ENCODE data around the gene WBP11. TPM values are rescaled to one million over a fixed set of nuclear protein-coding genes. Genes with fewer than 3 reads are reported as not detected.

WBP11 gene
- total and polyA plus RNA-seq, 9 of the 15 experiments (the other 6 are each of a cell fraction or from before 2014, with no cell fraction given): 7.7 to 60.8 (median 24.6) TPM

DNA sequence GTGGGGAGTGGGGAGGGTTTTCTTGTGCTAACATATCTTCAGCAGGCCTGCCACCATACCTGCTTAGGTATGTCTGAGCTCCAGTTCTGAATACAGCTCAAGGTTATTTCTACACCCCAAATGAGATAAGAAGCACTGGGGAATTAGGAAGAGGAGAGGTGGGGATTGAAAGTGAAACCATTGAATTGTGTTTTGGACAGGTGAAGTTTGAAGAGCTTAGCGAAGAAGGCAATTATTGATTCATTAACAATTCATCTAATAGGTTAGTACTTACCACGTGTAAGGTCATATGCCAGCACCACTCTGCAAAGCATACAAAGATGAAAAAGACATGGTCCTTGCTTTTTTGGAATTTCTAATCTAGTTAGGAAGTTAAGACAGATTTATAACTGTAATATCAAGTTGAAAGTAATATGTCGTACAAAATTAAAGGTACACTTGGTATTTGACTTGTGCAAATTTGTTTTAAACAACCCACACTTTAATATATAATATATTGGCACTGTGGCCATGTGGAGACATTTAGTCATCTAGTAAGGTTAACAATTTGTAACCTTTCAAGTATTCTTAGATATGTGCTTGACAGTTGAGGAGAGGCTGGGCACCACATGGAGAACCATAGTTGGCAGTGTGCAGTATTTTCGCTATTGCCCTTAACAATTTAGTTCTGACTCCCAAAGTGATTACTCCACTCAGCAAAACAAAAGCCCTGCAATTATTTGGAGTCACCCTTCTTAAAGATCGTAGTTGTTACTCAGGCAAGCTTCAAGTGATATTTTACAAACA, 7.1 kb upstream of the WBP11 start:
- H3K36me3 ChIP-seq (ENCODE audit: control insufficient read depth, insufficient read depth, low read length): no peaks in the 10 kb centered on the region
- H3K9me3 ChIP-seq (replicated peaks; ENCODE audit: control insufficient read depth, insufficient read depth, low read depth, low read length): no peaks in the 10 kb centered on the region
- TF ChIP-seq ILK (tag; IDR thresholded peaks at IDR 0.05; ENCODE audit: borderline replicate concordance, low read depth) (no peak), BRF1 (IDR thresholded peaks at IDR 0.05; ENCODE audit: borderline replicate concordance, extremely low read depth, insufficient read length) (no peak), ZFPM2 (CRISPR knock-in tag; IDR thresholded peaks at IDR 0.05) (no peak), GTF2E2 (tag; IDR thresholded peaks at IDR 0.05) (no peak), MCM3 (IDR thresholded peaks at IDR 0.05) (no peak), PHF21A (IDR thresholded peaks at IDR 0.05; ENCODE audit: borderline replicate concordance, low read depth) (no peak), SMAD2 (IDR thresholded peaks at IDR 0.05; ENCODE audit: low read depth, low read length) (no peak), WHSC1 (IDR thresholded peaks at IDR 0.05; ENCODE audit: low read length) (no peak)
- TF ChIP-seq, protein P1, sequence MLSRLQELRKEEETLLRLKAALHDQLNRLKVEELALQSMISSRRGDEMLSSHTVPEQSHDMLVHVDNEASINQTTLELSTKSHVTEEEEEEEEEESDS (CRISPR knock-in tag; IDR thresholded peaks at IDR 0.05): no peak
- TF ChIP-seq, protein P2, sequence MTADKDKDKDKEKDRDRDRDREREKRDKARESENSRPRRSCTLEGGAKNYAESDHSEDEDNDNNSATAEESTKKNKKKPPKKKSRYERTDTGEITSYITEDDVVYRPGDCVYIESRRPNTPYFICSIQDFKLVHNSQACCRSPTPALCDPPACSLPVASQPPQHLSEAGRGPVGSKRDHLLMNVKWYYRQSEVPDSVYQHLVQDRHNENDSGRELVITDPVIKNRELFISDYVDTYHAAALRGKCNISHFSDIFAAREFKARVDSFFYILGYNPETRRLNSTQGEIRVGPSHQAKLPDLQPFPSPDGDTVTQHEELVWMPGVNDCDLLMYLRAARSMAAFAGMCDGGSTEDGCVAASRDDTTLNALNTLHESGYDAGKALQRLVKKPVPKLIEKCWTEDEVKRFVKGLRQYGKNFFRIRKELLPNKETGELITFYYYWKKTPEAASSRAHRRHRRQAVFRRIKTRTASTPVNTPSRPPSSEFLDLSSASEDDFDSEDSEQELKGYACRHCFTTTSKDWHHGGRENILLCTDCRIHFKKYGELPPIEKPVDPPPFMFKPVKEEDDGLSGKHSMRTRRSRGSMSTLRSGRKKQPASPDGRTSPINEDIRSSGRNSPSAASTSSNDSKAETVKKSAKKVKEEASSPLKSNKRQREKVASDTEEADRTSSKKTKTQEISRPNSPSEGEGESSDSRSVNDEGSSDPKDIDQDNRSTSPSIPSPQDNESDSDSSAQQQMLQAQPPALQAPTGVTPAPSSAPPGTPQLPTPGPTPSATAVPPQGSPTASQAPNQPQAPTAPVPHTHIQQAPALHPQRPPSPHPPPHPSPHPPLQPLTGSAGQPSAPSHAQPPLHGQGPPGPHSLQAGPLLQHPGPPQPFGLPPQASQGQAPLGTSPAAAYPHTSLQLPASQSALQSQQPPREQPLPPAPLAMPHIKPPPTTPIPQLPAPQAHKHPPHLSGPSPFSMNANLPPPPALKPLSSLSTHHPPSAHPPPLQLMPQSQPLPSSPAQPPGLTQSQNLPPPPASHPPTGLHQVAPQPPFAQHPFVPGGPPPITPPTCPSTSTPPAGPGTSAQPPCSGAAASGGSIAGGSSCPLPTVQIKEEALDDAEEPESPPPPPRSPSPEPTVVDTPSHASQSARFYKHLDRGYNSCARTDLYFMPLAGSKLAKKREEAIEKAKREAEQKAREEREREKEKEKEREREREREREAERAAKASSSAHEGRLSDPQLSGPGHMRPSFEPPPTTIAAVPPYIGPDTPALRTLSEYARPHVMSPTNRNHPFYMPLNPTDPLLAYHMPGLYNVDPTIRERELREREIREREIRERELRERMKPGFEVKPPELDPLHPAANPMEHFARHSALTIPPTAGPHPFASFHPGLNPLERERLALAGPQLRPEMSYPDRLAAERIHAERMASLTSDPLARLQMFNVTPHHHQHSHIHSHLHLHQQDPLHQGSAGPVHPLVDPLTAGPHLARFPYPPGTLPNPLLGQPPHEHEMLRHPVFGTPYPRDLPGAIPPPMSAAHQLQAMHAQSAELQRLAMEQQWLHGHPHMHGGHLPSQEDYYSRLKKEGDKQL (CRISPR knock-in tag; IDR thresholded peaks at IDR 0.05; ENCODE audit: borderline replicate concordance): no peak
- TF ChIP-seq, protein P3, sequence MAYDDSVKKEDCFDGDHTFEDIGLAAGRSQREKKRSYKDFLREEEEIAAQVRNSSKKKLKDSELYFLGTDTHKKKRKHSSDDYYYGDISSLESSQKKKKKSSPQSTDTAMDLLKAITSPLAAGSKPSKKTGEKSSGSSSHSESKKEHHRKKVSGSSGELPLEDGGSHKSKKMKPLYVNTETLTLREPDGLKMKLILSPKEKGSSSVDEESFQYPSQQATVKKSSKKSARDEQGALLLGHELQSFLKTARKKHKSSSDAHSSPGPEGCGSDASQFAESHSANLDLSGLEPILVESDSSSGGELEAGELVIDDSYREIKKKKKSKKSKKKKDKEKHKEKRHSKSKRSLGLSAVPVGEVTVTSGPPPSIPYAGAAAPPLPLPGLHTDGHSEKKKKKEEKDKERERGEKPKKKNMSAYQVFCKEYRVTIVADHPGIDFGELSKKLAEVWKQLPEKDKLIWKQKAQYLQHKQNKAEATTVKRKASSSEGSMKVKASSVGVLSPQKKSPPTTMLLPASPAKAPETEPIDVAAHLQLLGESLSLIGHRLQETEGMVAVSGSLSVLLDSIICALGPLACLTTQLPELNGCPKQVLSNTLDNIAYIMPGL (CRISPR knock-in tag; IDR thresholded peaks at IDR 0.05): no peak
- TF ChIP-seq, protein P4, sequence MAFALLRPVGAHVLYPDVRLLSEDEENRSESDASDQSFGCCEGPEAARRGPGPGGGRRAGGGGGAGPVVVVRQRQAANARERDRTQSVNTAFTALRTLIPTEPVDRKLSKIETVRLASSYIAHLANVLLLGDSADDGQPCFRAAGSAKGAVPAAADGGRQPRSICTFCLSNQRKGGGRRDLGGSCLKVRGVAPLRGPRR (CRISPR knock-in tag; IDR thresholded peaks at IDR 0.05): no peak
- H3K9ac ChIP-seq (ENCODE audit: insufficient read depth in 1 of 2, low read depth in 2 of 2, low read length in 2 of 2): no peak overlapping the region
- DNase-seq (ENCODE audit: extremely low read depth in 1 of 4, low spot score in 3 of 4) (no peak), ATAC-seq (no peak), FAIRE-seq (no peak)
- 28% methylated on average over 5 of the region's 5 CpGs for WGBS (ENCODE audit: insufficient coverage, low coverage, missing lambda C conversion rate)
- ChIA-PET CTCF (ENCODE audit: low intra/inter-chr PET ratio) (interaction anchor here (0.8 to 2.4 kb wide), 3 partner anchors 185 to 1047 kb away, joined by 3 to 12 read pairs (median 3); no protein-coding TSS in a partner anchor), POLR2A (interaction anchor here (1.1 kb wide), 1 partner anchor 185 kb away, joined by 3 read pairs; no protein-coding TSS in a partner anchor)
- no peaks in the 10 kb centered on the region for H4K20me1 ChIP-seq (replicated peaks; ENCODE audit: control insufficient read depth, insufficient read depth, low read length)
- BruUV-seq (replicated peaks): no TSS peak
- in situ Hi-C loops (cut with MboI) (loop anchor here (25.0 kb wide), 1 partner anchor 1077 kb away; the partner anchor contains the start of gene STRAP), intact Hi-C loops (cut with micrococcal nuclease) (loop anchor here (10.0 kb wide), 1 partner anchor 184 kb away; no protein-coding TSS in a partner anchor)
- no peaks in the 10 kb centered on the region for H3K9me1 ChIP-seq (ENCODE audit: control insufficient read depth, insufficient read depth, low read length)
- no peaks in the 10 kb centered on the region for H3K4me1 ChIP-seq (replicated peaks in 1 of 2; ENCODE audit: control insufficient read depth in 2 of 2, insufficient read depth in 2 of 2, low read length in 2 of 2)
- no peak overlapping the region for H3K4me2 ChIP-seq (ENCODE audit: insufficient read depth, low read length)
- no peaks in the 10 kb centered on the region for H3K27me3 ChIP-seq (ENCODE audit: control insufficient read depth in 2 of 2, insufficient read depth in 2 of 2, low read length in 2 of 2)
- H3K27ac ChIP-seq (ENCODE audit: extremely low read depth, low read depth, low read length): no peak overlapping the region
- H3K4me3 ChIP-seq: no peak overlapping the region
- no peak overlapping the region for H2AFZ ChIP-seq (ENCODE audit: low read depth, low read length)
- H3K79me2 ChIP-seq (ENCODE audit: control insufficient read depth, insufficient read depth, low read length): no peaks in the 10 kb centered on the region
